Measurements from ENCODE around the gene FRA10AC1. TPM values are rescaled to one million over a fixed set of nuclear protein-coding genes. Genes with fewer than 3 reads are reported as not detected.

Gene FRA10AC1
- total RNA-seq, 5 donors from 2014 or later (not counting 1 experiment from before 2014, with no cell fraction given): 15.2 to 24.1 (median 18.2) TPM

GRCh38 chr10:93630625-93631557, 71.5 kb downstream of the FRA10AC1 start:
- 87% methylated on average over 13 of the region's 15 CpGs for WGBS (ENCODE audit: insufficient coverage)
- POLR2A ChIA-PET: no interaction called here
- no peak overlapping the region for H3K27ac Mint-ChIP-seq

GRCh38 chr10:93629647-93630305, 72.6 kb downstream of the FRA10AC1 start:
- H3K27me3 ChIP-seq (replicated peaks in 1 of 2; ENCODE audit: control insufficient read depth in 2 of 2, extremely low read depth in 1 of 2, insufficient read depth in 2 of 2, low read length in 1 of 2): peaks cover 0 to 17% of the 10 kb centered on the region in 2 experiments
- H3K27ac ChIP-seq (ENCODE audit: low read length): no peak overlapping the region
- Mint-ChIP-seq H3K4me3 (no peak overlapping the region), H3K27ac (no peak overlapping the region), H3K27me3 (peaks cover 17 to 24% of the 10 kb centered on the region in 2 donors), H3K36me3 (no peaks in the 10 kb centered on the region), H3K9me3 (no peaks in the 10 kb centered on the region), H3K4me1 (no peaks in the 10 kb centered on the region)
- no peak for ATAC-seq (replicated peaks in 1 of 4)
- H3K4me3 ChIP-seq (ENCODE audit: control insufficient read depth in 1 of 2, extremely low read depth in 1 of 2, low read length in 1 of 2): no peak overlapping the region
- CTCF ChIA-PET: no interaction called here
- 55% methylated on average over 4 of the region's 7 CpGs for WGBS (ENCODE audit: insufficient coverage)
- no peaks in the 10 kb centered on the region for H3K4me1 ChIP-seq (ENCODE audit: control insufficient read depth in 1 of 2, extremely low read depth in 1 of 2, insufficient read depth in 2 of 2, low read length in 2 of 2)
- DNase-seq: no peak
- no peaks in the 10 kb centered on the region for H3K9me3 ChIP-seq
- H3K36me3 ChIP-seq (ENCODE audit: control insufficient read depth in 2 of 2, extremely low read depth in 1 of 2, insufficient read depth in 1 of 2, low read length in 1 of 2): no peaks in the 10 kb centered on the region
- POLR2A ChIA-PET: no interaction called here

More at GRCh38 chr10:93630625-93631557, 71.5 kb downstream of the FRA10AC1 start:
- Mint-ChIP-seq H3K27me3 (peaks cover 13 to 21% of the 10 kb centered on the region in 2 donors), H3K36me3 (no peaks in the 10 kb centered on the region), H3K9me3 (no peaks in the 10 kb centered on the region), H3K4me3 (no peak overlapping the region), H3K4me1 (no peaks in the 10 kb centered on the region)
- CTCF ChIA-PET: no interaction called here
- Histone ChIP-seq H3K4me3 (ENCODE audit: control insufficient read depth in 1 of 2, extremely low read depth in 1 of 2, low read length in 1 of 2) (no peak overlapping the region), H3K4me1 (ENCODE audit: control insufficient read depth in 1 of 2, extremely low read depth in 1 of 2, insufficient read depth in 2 of 2, low read length in 2 of 2) (no peaks in the 10 kb centered on the region), H3K27ac (ENCODE audit: low read length) (no peak overlapping the region), H3K27me3 (replicated peaks in 1 of 2; ENCODE audit: control insufficient read depth in 2 of 2, extremely low read depth in 1 of 2, insufficient read depth in 2 of 2, low read length in 1 of 2) (peaks cover 0 to 17% of the 10 kb centered on the region in 2 experiments), H3K36me3 (ENCODE audit: control insufficient read depth in 2 of 2, extremely low read depth in 1 of 2, insufficient read depth in 1 of 2, low read length in 1 of 2) (no peaks in the 10 kb centered on the region), H3K9me3 (no peaks in the 10 kb centered on the region)
- no peak for DNase-seq
- ATAC-seq (replicated peaks in 1 of 4): no peak

GRCh38 chr10:93628858-93629257, 73.5 kb downstream of the FRA10AC1 start:
- no peak overlapping the region for H3K4me3 Mint-ChIP-seq
- peaks cover 19 to 24% of the 10 kb centered on the region in 2 donors for H3K27me3 Mint-ChIP-seq
- no peaks in the 10 kb centered on the region for H3K9me3 ChIP-seq
- no peaks in the 10 kb centered on the region for H3K4me1 ChIP-seq (ENCODE audit: control insufficient read depth in 1 of 2, extremely low read depth in 1 of 2, insufficient read depth in 2 of 2, low read length in 2 of 2)
- no peak overlapping the region for H3K27ac ChIP-seq (ENCODE audit: low read length)
- no peak overlapping the region for H3K4me3 ChIP-seq (ENCODE audit: control insufficient read depth in 1 of 2, extremely low read depth in 1 of 2, low read length in 1 of 2)
- POLR2A ChIA-PET: no interaction called here
- H3K36me3 ChIP-seq (ENCODE audit: control insufficient read depth in 2 of 2, extremely low read depth in 1 of 2, insufficient read depth in 1 of 2, low read length in 1 of 2): no peaks in the 10 kb centered on the region
- H3K27ac Mint-ChIP-seq: no peak overlapping the region
- no peak for ATAC-seq (replicated peaks in 1 of 4)
- no peak for DNase-seq
- no peaks in the 10 kb centered on the region for H3K4me1 Mint-ChIP-seq
- no peaks in the 10 kb centered on the region for H3K36me3 Mint-ChIP-seq
- WGBS (ENCODE audit: insufficient coverage): no CpG with 5 or more reads among the region's 4 CpGs
- peaks cover 0 to 17% of the 10 kb centered on the region in 2 experiments for H3K27me3 ChIP-seq (replicated peaks in 1 of 2; ENCODE audit: control insufficient read depth in 2 of 2, extremely low read depth in 1 of 2, insufficient read depth in 2 of 2, low read length in 1 of 2)
- CTCF ChIA-PET: interaction anchor here in 1 of 2 donors (0.6 kb wide), 1 partner anchor 1300 kb away, joined by 4 read pairs; no protein-coding TSS in a partner anchor
- no peaks in the 10 kb centered on the region for H3K9me3 Mint-ChIP-seq

- POLR2A ChIA-PET: no interaction called here
- Histone ChIP-seq H3K27ac (ENCODE audit: low read length) (no peak overlapping the region), H3K36me3 (ENCODE audit: control insufficient read depth in 2 of 2, extremely low read depth in 1 of 2, insufficient read depth in 1 of 2, low read length in 1 of 2) (no peaks in the 10 kb centered on the region), H3K9me3 (no peaks in the 10 kb centered on the region), H3K4me3 (ENCODE audit: control insufficient read depth in 1 of 2, extremely low read depth in 1 of 2, low read length in 1 of 2) (no peak overlapping the region), H3K27me3 (replicated peaks in 1 of 2; ENCODE audit: control insufficient read depth in 2 of 2, extremely low read depth in 1 of 2, insufficient read depth in 2 of 2, low read length in 1 of 2) (peaks cover 0 to 2% of the 10 kb centered on the region in 2 experiments), H3K4me1 (ENCODE audit: control insufficient read depth in 1 of 2, extremely low read depth in 1 of 2, insufficient read depth in 2 of 2, low read length in 2 of 2) (no peaks in the 10 kb centered on the region)
- Mint-ChIP-seq H3K27ac (no peak overlapping the region), H3K4me1 (no peaks in the 10 kb centered on the region), H3K27me3 (peaks cover 7 to 10% of the 10 kb centered on the region in 2 donors), H3K36me3 (no peaks in the 10 kb centered on the region), H3K9me3 (no peaks in the 10 kb centered on the region), H3K4me3 (no peak overlapping the region)
- 75% methylated on average over 1 of the region's 1 CpG for WGBS (ENCODE audit: insufficient coverage)
- no peak for DNase-seq
- ATAC-seq (replicated peaks in 1 of 4): no peak
- CTCF ChIA-PET: no interaction called here
Observed at GRCh38 chr10:93622942-93623341, 79.5 kb downstream of the FRA10AC1 start.

- Histone ChIP-seq H3K4me3 (ENCODE audit: control insufficient read depth in 1 of 2, extremely low read depth in 1 of 2, low read length in 1 of 2) (no peak overlapping the region), H3K9me3 (no peaks in the 10 kb centered on the region), H3K27me3 (replicated peaks in 1 of 2; ENCODE audit: control insufficient read depth in 2 of 2, extremely low read depth in 1 of 2, insufficient read depth in 2 of 2, low read length in 1 of 2) (peaks cover 0 to 2% of the 10 kb centered on the region in 2 experiments), H3K27ac (ENCODE audit: low read length) (no peak overlapping the region), H3K4me1 (ENCODE audit: control insufficient read depth in 1 of 2, extremely low read depth in 1 of 2, insufficient read depth in 2 of 2, low read length in 2 of 2) (no peaks in the 10 kb centered on the region), H3K36me3 (ENCODE audit: control insufficient read depth in 2 of 2, extremely low read depth in 1 of 2, insufficient read depth in 1 of 2, low read length in 1 of 2) (no peaks in the 10 kb centered on the region)
- no peaks in the 10 kb centered on the region for H3K36me3 Mint-ChIP-seq
- WGBS (ENCODE audit: insufficient coverage): 48% methylated on average over 3 of the region's 7 CpGs
- peaks cover 0 to 2% (median 0%) of the 10 kb centered on the region in 3 donors for H3K4me1 Mint-ChIP-seq
- H3K27ac Mint-ChIP-seq: no peak overlapping the region
- POLR2A ChIA-PET: interaction anchor here in 1 of 2 donors (0.5 kb wide), 1 partner anchor 348 kb away, joined by 5 read pairs; no protein-coding TSS in a partner anchor
- DNase-seq: no peak
- no peak overlapping the region for H3K4me3 Mint-ChIP-seq
- CTCF ChIA-PET: no interaction called here
- no peaks in the 10 kb centered on the region for H3K9me3 Mint-ChIP-seq
- no peak for ATAC-seq (replicated peaks in 1 of 4)
- peaks cover 7 to 12% of the 10 kb centered on the region in 2 donors for H3K27me3 Mint-ChIP-seq
Observed at GRCh38 chr10:93620925-93621324, 81.5 kb downstream of the FRA10AC1 start.

All from T-cell (primary cell).